WERI-Rb-1 (cell line): Measurements from ENCODE around the gene ASXL3.
A peak's percentile ranks its signal among the peaks of the same experiment; 100 is the strongest.

Experiments used
- DNase-seq: peaks from one replicate; pipeline ENCODE4 v3.0.0-alpha.2; 2020
- H3K27ac ChIP-seq: fragments of 250-450 bp; sonication (Bioruptor Pico); 2 replicates; pipeline ENCODE4 v1.5.1; 2020; ENCODE audit warnings: mild to moderate bottlenecking, moderate library complexity
- H3K27me3 ChIP-seq: fragments of 250-450 bp; sonication (Bioruptor Pico); 2 replicates; pipeline ENCODE4 v1.5.1; 2021; ENCODE audit warnings: mild to moderate bottlenecking, low read depth, moderate library complexity; ENCODE audit not compliant: insufficient read depth, severe bottlenecking
- H3K36me3 ChIP-seq: fragments of 250-450 bp; sonication (Bioruptor Pico); 2 replicates; pipeline ENCODE4 v1.5.1; 2020; ENCODE audit warnings: mild to moderate bottlenecking, moderate library complexity
- H3K4me3 ChIP-seq: 2 replicates; pipeline ENCODE4 v1.5.1; 2011; ENCODE audit warnings: low read depth, mild to moderate bottlenecking, control low read depth, low read length
- H3K9me3 ChIP-seq: fragments of 250-450 bp; sonication (Bioruptor Pico); 2 replicates; pipeline ENCODE4 v1.5.1; 2021; ENCODE audit warnings: mild to moderate bottlenecking, moderate library complexity; ENCODE audit not compliant: severe bottlenecking
- TF ChIP-seq, protein P1 (sequence below): IDR thresholded peaks from 2 replicates; pipeline ENCODE4 v1.5.1; 2011; ENCODE audit warnings: low read depth, mild to moderate bottlenecking, control low read depth, inconsistent platforms, low read length

ASXL3 gene

DNA sequence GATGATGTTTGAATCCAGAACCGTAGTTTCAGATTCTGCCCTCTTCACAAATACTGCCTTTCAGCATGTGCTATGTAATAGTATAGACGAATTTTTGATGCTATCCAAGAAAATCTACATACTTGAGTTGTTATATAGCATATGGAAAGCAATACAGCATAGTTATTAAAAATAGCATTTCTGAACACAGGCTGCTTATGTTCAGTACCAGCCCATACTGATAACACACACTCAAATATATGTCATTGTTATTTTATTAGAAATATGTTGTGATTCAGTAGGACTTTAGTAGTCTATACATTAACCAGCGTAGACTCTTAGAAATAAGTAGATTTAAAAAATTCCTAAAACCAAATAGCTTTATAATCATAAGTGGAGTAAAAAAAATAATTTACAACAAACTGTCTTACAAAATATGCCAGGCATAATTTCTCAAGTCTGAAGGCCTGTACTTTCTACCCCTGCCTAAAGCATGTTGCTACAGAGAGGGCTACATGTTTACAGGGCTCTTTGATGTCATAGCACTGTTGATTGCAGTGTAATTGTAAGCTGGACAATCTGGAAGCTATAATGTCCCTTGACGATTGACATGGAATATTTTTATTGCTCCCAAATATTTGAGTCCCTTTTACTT lies 86.3 kb downstream of the ASXL3 start:
- Histone ChIP-seq H3K27me3 (no peaks in the 10 kb centered on the region), H3K9me3 (no peaks in the 10 kb centered on the region), H3K27ac (no peak overlapping the region), H3K4me3 (no peak overlapping the region), H3K36me3 (no peaks in the 10 kb centered on the region)
- DNase-seq, result no peak
- TF ChIP-seq, protein P1, sequence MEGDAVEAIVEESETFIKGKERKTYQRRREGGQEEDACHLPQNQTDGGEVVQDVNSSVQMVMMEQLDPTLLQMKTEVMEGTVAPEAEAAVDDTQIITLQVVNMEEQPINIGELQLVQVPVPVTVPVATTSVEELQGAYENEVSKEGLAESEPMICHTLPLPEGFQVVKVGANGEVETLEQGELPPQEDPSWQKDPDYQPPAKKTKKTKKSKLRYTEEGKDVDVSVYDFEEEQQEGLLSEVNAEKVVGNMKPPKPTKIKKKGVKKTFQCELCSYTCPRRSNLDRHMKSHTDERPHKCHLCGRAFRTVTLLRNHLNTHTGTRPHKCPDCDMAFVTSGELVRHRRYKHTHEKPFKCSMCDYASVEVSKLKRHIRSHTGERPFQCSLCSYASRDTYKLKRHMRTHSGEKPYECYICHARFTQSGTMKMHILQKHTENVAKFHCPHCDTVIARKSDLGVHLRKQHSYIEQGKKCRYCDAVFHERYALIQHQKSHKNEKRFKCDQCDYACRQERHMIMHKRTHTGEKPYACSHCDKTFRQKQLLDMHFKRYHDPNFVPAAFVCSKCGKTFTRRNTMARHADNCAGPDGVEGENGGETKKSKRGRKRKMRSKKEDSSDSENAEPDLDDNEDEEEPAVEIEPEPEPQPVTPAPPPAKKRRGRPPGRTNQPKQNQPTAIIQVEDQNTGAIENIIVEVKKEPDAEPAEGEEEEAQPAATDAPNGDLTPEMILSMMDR, result no peak

DNA sequence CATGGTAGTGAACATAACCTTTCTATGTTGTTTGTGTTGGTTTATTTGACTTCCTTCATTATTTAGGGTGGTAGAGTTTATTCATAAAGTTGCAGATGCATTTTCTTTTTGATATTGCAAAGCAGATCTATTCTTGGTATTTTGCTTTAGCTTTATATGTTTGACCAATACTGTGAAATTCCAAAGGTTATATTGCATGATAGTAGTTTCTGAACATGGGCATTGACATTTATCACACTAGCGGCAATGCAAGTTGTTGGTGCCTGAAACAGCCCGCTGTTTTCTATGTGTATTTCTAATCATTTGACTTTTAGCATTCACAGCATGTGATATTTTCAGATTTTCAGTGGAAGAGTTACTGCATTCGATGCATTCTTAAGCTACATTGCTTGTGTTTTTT lies 87.2 kb downstream of the ASXL3 start:
- Histone ChIP-seq H3K36me3 (no peaks in the 10 kb centered on the region), H3K4me3 (no peak overlapping the region), H3K27me3 (no peaks in the 10 kb centered on the region), H3K9me3 (no peaks in the 10 kb centered on the region), H3K27ac (no peak overlapping the region)
- TF ChIP-seq, protein P1, result no peak
- no peak for DNase-seq

DNA sequence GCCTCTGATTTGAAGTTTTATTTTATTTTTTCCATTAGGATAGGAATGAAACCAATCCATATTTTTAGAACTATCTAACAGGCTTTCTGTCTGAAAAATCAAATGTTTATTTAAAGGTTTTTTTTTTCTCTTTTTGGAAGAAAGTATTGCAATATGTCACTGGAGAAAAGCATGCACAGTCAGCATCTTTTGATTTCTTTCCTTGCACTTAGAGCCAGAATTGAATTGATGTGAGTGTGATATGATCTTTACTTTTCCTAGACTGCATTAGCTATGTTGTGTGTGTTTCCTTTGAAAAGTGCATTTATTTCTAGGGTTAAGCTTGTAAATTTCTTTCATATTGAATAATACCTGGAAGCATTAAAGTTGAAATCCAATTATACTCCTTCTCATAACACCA lies 87.6 kb downstream of the ASXL3 start:
- H3K9me3 ChIP-seq, result no peaks in the 10 kb centered on the region
- no peaks in the 10 kb centered on the region for H3K27me3 ChIP-seq
- no peak overlapping the region for H3K27ac ChIP-seq
- no peak for DNase-seq
- no peak overlapping the region for H3K4me3 ChIP-seq
- TF ChIP-seq, protein P1, result no peak
- H3K36me3 ChIP-seq, result no peaks in the 10 kb centered on the region

DNA sequence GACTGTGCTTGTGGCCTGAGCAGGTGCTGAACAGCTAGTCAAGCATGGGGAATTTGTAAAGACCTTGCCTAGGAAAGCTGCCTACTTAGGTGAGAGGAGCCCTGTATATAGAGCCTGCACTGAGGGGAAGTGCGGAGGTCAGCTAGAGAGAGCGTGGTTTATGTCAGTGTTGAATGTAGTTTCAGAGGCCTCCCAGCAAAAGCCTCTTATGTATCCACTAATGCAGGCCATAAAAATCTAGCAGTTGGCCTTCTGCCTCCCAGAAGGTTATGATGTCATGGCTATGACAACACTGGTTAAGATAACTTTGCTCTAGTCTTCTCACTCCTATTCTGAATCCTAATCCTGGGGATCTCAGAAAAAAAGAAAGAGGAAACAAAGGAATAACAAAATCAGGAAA lies 88.9 kb downstream of the ASXL3 start:
- no peaks in the 10 kb centered on the region for H3K36me3 ChIP-seq
- H3K27me3 ChIP-seq, result no peaks in the 10 kb centered on the region
- H3K27ac ChIP-seq, result no peak overlapping the region
- peak; percentile 10 for DNase-seq
- no peaks in the 10 kb centered on the region for H3K9me3 ChIP-seq
- TF ChIP-seq, protein P1, result no peak
- H3K4me3 ChIP-seq, result no peak overlapping the region

DNA sequence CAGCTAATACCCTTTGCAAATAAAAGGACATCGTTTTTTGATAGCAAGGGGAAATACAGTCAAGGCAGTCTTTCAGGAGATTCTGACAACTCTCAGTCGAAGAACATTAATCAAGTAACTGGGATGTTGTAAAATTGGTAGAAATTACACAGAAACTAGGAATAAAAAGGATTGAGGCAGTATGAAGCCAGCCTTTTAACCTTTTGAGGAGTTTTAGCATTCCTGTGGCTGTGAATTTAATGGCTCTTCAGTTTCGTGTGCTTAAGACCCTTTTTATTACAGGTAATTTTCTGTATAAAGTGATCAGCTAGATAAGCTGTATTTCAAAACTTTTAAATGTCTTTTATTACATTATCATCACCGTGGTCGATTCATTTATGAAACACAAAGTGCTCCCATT lies 91.6 kb downstream of the ASXL3 start:
- Histone ChIP-seq H3K4me3 (no peak overlapping the region), H3K27ac (no peak overlapping the region), H3K36me3 (no peaks in the 10 kb centered on the region), H3K27me3 (no peaks in the 10 kb centered on the region), H3K9me3 (no peaks in the 10 kb centered on the region)
- TF ChIP-seq, protein P1, result no peak
- DNase-seq, result no peak

DNA sequence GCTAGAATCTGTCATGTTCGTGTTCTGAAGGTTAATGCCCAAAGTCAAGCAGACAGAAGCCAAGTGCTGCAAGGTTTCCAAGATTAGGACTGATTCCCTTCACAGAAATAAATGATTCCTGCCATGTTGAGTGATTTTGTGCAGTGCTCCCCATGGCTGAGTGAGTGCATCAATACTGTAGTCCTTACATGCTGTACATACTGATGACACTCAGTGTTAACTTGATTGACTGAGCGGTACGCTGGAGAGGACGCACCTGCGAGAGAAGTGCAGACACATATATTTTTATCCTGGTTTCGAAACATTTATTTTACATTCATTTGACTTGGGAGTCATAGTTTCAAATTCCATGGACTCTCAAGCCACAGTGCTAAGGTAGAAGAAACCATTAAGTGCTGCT lies 92.0 kb downstream of the ASXL3 start:
- TF ChIP-seq, protein P1, result no peak
- DNase-seq, result no peak
- Histone ChIP-seq H3K4me3 (no peak overlapping the region), H3K27ac (no peak overlapping the region), H3K9me3 (no peaks in the 10 kb centered on the region), H3K27me3 (no peaks in the 10 kb centered on the region), H3K36me3 (no peaks in the 10 kb centered on the region)
